CD4-positive, alpha-beta T cell (primary cell): ENCODE data around the gene IL11. TPM values are rescaled to one million over a fixed set of nuclear protein-coding genes. Genes with fewer than 3 reads are reported as not detected.
"Not testable (repeated sequence)": the region's sequence is repeated elsewhere in the genome, so short reads cannot be mapped to it uniquely, and the experiment has no call there.

ENCODE experiments used
- ATAC-seq: fragments of 200-7000 bp; cut with Tn5 transposase; one replicate; pipeline ENCODE4 v1.10.0; 2022; ENCODE audit warnings: mild to moderate bottlenecking; ENCODE audit not compliant: poor library complexity
- CTCF ChIA-PET: fragments of 350-600 bp; sonication (Branson Sonifier 250); formaldehyde crosslinking; loops from one replicate; lab custom pipeline; 2021; ENCODE audit warnings: antibody characterized with exemption, inconsistent platforms; lab: Charles Lee
- POLR2A ChIA-PET: fragments of 350-600 bp; sonication (Branson Sonifier 250); formaldehyde crosslinking; loops from one replicate; lab custom pipeline; 2021; ENCODE audit warnings: antibody characterized with exemption, inconsistent platforms; lab: Charles Lee
- DNase-seq, 14 experiments: peaks; one replicate each; pipeline ENCODE4 v3.0.0-alpha.2; 2013 to 2020; ENCODE audit warnings: mixed read lengths in 2 of 14
- H3K27ac ChIP-seq, 2 donors: one replicate each; pipeline versions ENCODE4 v1.5.1 to v1.7.0; 2013; ENCODE audit warnings: low read length in 2 of 2, low read depth in 1 of 2, mild to moderate bottlenecking in 1 of 2
- H3K27me3 ChIP-seq, 2 experiments: 1 replicate in 1 of 2; 2 replicates in 1 of 2; pipeline versions ENCODE4 v1.6.1 to v1.7.0; 2013; ENCODE audit warnings: low read length in 2 of 2, control low read depth in 1 of 2, mild to moderate bottlenecking in 1 of 2, moderate library complexity in 1 of 2; ENCODE audit not compliant: insufficient read depth in 2 of 2, control insufficient read depth in 1 of 2
- H3K36me3 ChIP-seq: one replicate; pipeline ENCODE4 v1.6.1; 2013; ENCODE audit warnings: low read length, control low read depth; ENCODE audit not compliant: insufficient read depth
- H3K4me1 ChIP-seq: one replicate; pipeline ENCODE4 v1.6.1; 2013; ENCODE audit warnings: low read length, control low read depth; ENCODE audit not compliant: insufficient read depth
- H3K4me3 ChIP-seq: one replicate; pipeline ENCODE4 v1.5.1; 2013; ENCODE audit warnings: mild to moderate bottlenecking, low read length, moderate library complexity
- H3K9me3 ChIP-seq, 2 experiments: 1 replicate in 1 of 2; 2 replicates in 1 of 2; pipeline versions ENCODE4 v1.6.1 to v1.7.0; 2013; ENCODE audit warnings: low read length in 2 of 2, mild to moderate bottlenecking in 2 of 2, control low read depth in 1 of 2, moderate library complexity in 1 of 2; ENCODE audit not compliant: control insufficient read depth in 1 of 2, insufficient read depth in 1 of 2
- H3K27ac Mint-ChIP-seq: one replicate; pipeline ENCODE4 v1.8.0; 2020; ENCODE audit warnings: mixed read lengths
- H3K27me3 Mint-ChIP-seq: one replicate; pipeline ENCODE4 v1.8.0; 2021; ENCODE audit warnings: mixed read lengths
- H3K36me3 Mint-ChIP-seq: one replicate; pipeline ENCODE4 v1.8.0; 2021; ENCODE audit warnings: low read depth, mixed read lengths
- H3K4me1 Mint-ChIP-seq: one replicate; pipeline ENCODE4 v1.8.0; 2021; ENCODE audit warnings: low read depth, mixed read lengths
- H3K4me3 Mint-ChIP-seq: one replicate; pipeline ENCODE4 v1.8.0; 2020; ENCODE audit warnings: mild to moderate bottlenecking, mixed read lengths
- H3K9me3 Mint-ChIP-seq: one replicate; pipeline ENCODE4 v1.8.0; 2020; ENCODE audit warnings: mixed read lengths
- intact Hi-C, 2 experiments: fragments of 100-400 bp; cut with DNase I in 1 of 2; cut with micrococcal nuclease in 1 of 2; formaldehyde crosslinking; loops; one replicate each; pipeline versions ENCODE4 v1.15.1 to v1.9.0; 2023 to 2025; cut with DNase I, micrococcal nuclease
- total RNA-seq, 174 experiments: library from RNA in 2 of 174; stranded (reverse) in 2 of 174; gene quantifications; one replicate each; pipeline ENCODE4 v1.2.3 and lab custom pipeline; 2021 to 2026
- TF ChIP-seq, protein P1 (sequence below): fragments of 200-600 bp; IDR thresholded peaks from one replicate; pipeline ENCODE4 v1.8.0; 2022; ENCODE audit warnings: antibody characterized with exemption, mild to moderate bottlenecking

The IL11 gene
- total RNA-seq, 2 experiments from 2014 or later = 0.22 to 0.92 TPM

DNA sequence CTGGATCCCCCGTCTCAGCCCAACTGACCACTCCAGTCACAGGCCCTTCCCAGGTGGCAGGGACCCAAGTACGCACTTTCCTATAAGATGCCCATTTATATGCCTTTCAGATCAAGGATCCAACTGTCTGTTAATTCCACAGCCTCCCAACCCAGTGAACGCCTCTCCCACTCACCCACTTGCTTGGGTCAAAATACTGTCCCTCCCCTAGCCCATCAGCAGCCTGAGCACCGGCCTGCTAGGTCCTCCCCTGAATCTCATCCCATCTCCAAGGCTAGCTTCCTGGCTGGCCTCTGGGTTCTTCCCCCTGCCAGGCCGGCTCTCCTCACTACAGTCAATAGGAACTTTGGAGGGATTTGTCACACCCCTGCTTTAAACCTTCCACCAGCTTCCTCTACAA lies 35.4 kb upstream of the IL11 start:
- Histone ChIP-seq H3K27ac (no peak overlapping the region), H3K36me3 (peaks cover 39% of the 10 kb centered on the region), H3K4me3 (no peak overlapping the region), H3K27me3 (no peaks in the 10 kb centered on the region), H3K9me3 (peaks cover 0 to 3% of the 10 kb centered on the region in 2 experiments), H3K4me1 (peaks cover 34% of the 10 kb centered on the region)
- TF ChIP-seq, protein P1, sequence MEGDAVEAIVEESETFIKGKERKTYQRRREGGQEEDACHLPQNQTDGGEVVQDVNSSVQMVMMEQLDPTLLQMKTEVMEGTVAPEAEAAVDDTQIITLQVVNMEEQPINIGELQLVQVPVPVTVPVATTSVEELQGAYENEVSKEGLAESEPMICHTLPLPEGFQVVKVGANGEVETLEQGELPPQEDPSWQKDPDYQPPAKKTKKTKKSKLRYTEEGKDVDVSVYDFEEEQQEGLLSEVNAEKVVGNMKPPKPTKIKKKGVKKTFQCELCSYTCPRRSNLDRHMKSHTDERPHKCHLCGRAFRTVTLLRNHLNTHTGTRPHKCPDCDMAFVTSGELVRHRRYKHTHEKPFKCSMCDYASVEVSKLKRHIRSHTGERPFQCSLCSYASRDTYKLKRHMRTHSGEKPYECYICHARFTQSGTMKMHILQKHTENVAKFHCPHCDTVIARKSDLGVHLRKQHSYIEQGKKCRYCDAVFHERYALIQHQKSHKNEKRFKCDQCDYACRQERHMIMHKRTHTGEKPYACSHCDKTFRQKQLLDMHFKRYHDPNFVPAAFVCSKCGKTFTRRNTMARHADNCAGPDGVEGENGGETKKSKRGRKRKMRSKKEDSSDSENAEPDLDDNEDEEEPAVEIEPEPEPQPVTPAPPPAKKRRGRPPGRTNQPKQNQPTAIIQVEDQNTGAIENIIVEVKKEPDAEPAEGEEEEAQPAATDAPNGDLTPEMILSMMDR = no peak
- Mint-ChIP-seq H3K36me3 (peaks cover 65% of the 10 kb centered on the region), H3K27me3 (no peaks in the 10 kb centered on the region), H3K27ac (peak overlapping the region; percentile 99), H3K9me3 (no peaks in the 10 kb centered on the region), H3K4me3 (peak overlapping the region; percentile 94), H3K4me1 (peaks cover 29% of the 10 kb centered on the region)
- intact Hi-C loops = loop anchor here in 1 of 2 experiments (1.0 to 10.0 kb wide), 6 partner anchors 19 to 229 kb away; partner anchors contain the start of genes C19orf85, ISOC2, KMT5C and PPP6R1
- ATAC-seq = no peak
- no peak for DNase-seq
- ChIA-PET POLR2A (interaction anchor here (1.0 to 2.3 kb wide), 3 partner anchors 66 to 146 kb away, joined by 3 to 19 read pairs (median 4); partner anchors contain the start of genes KMT5C and ZNF628), CTCF (interaction anchor here (0.6 kb wide), 1 partner anchor 11 kb away, joined by 3 read pairs; no protein-coding TSS in a partner anchor)

DNA sequence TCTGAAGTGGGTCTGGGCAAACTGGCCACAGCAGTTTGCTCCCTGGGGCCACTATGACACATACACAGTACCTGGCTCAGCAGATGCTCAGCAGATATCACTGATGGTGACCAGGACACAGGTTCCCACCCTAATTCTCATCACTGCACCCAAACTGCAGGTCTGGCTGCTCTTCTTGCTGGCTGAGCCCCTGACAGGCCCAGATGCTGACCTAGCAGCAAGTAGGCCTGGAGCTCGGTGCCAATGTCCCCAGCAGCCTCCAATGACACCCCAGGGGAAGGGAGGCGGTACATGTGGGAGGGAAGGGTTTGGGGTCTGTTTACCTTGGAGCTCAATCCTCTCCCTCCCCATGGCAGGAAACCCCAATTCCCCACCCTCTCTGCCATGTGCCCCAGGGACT lies 32.2 kb upstream of the IL11 start:
- H3K27me3 ChIP-seq = no peaks in the 10 kb centered on the region
- intact Hi-C loops = loop anchor here in 1 of 2 experiments (10.0 kb wide), 2 partner anchors 202 to 232 kb away; partner anchors contain the start of genes ZNF524 and ZNF865
- Mint-ChIP-seq H3K9me3 (no peaks in the 10 kb centered on the region), H3K36me3 (peaks cover 66% of the 10 kb centered on the region), H3K4me1 (peaks cover 27% of the 10 kb centered on the region), H3K27ac (no peak overlapping the region), H3K4me3 (no peak overlapping the region), H3K27me3 (no peaks in the 10 kb centered on the region)
- ChIA-PET POLR2A (interaction anchor here (0.7 to 0.9 kb wide), 2 partner anchors 15 to 18 kb away, joined by 3 to 4 read pairs; no protein-coding TSS in a partner anchor), CTCF (no interaction called here)
- TF ChIP-seq, protein P1 = no peak
- H3K36me3 ChIP-seq = peaks cover 43% of the 10 kb centered on the region
- H3K27ac ChIP-seq = no peak overlapping the region
- H3K9me3 ChIP-seq = no peaks in the 10 kb centered on the region
- peaks cover 25% of the 10 kb centered on the region for H3K4me1 ChIP-seq
- DNase-seq (no peak), ATAC-seq (no peak)
- H3K4me3 ChIP-seq = no peak overlapping the region

DNA sequence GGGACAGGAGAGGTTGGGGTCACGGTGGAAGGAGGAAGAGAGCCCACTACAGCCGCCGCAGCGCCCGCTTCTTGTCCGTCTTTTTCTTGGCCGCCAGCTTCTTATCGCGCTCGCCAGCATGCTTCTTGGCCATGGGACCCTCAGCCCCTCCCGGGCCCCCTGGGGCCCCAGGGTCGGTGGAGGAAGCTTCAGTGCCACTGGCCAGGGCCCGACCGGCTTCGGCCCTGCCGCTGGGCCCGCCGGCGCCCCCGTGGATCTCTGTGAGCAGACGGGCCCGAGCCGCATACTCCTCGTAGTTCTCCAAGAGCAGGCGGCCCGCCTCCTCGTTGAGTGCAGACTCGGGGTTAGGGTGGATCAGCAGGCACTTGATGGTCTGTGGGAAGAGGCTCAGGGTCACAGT lies 31.1 kb upstream of the IL11 start:
- H3K36me3 ChIP-seq = peaks cover 43% of the 10 kb centered on the region
- H3K27ac ChIP-seq, CTCF ChIA-PET, H3K4me3 ChIP-seq, H3K9me3 Mint-ChIP-seq, H3K27ac Mint-ChIP-seq, H3K27me3 ChIP-seq, H3K27me3 Mint-ChIP-seq, DNase-seq, H3K4me3 Mint-ChIP-seq, ATAC-seq, H3K9me3 ChIP-seq: not testable (repeated sequence)
- H3K36me3 Mint-ChIP-seq = peaks cover 61% of the 10 kb centered on the region
- peaks cover 18% of the 10 kb centered on the region for H3K4me1 ChIP-seq
- intact Hi-C loops = loop anchor here in 1 of 2 experiments (10.0 kb wide), 2 partner anchors 203 to 233 kb away; partner anchors contain the start of genes ZNF524 and ZNF865
- POLR2A ChIA-PET = interaction anchor here (2.1 to 2.7 kb wide), 2 partner anchors 12 to 14 kb away, joined by 7 to 10 read pairs; partner anchors contain the start of gene RPL28
- H3K4me1 Mint-ChIP-seq = peaks cover 20% of the 10 kb centered on the region
